Heart right ventricle (tissue), 16 donors: ENCODE results near the gene FOXN3. TPM values are rescaled to one million over a fixed set of nuclear protein-coding genes. Genes with fewer than 3 reads are reported as not detected.

Source experiments
- ATAC-seq, 8 donors: fragments of 200-7000 bp; cut with Tn5 transposase; one replicate each; pipeline ENCODE4 v1.9.1; 2020; ENCODE audit warnings: mild to moderate bottlenecking in 8 of 8, moderate library complexity in 8 of 8, moderate number of reproducible peaks in 1 of 8
- DNase-seq, 2 donors: peaks; one replicate each; pipeline ENCODE4 v3.0.0-alpha.2; 2020
- H3K27ac ChIP-seq, 10 donors: fragments of 200-600 bp; sonication (generic) in 2 of 10; one replicate each; pipeline versions ENCODE4 v1.5.0 to v1.8.0; 2020 to 2022; ENCODE audit warnings: mild to moderate bottlenecking in 3 of 10
- H3K27me3 ChIP-seq, 7 donors: fragments of 200-600 bp; one replicate each; pipeline ENCODE4 v1.8.0; 2021 to 2022; ENCODE audit warnings: mild to moderate bottlenecking in 2 of 7
- H3K36me3 ChIP-seq, 9 donors: fragments of 200-600 bp; sonication (generic) in 1 of 9; one replicate each; pipeline versions ENCODE4 v1.5.0 to v1.8.0; 2020 to 2022; ENCODE audit warnings: mild to moderate bottlenecking in 2 of 9
- H3K4me1 ChIP-seq, 9 donors: fragments of 200-600 bp; sonication (generic) in 1 of 9; one replicate each; pipeline versions ENCODE4 v1.5.0 to v1.8.0; 2020 to 2022; ENCODE audit warnings: mild to moderate bottlenecking in 4 of 9
- H3K4me3 ChIP-seq, 10 donors: fragments of 200-600 bp; sonication (generic) in 2 of 10; one replicate each; pipeline versions ENCODE4 v1.5.0 to v1.8.0; 2020 to 2022; ENCODE audit warnings: mild to moderate bottlenecking in 7 of 10, moderate library complexity in 2 of 10
- H3K9me3 ChIP-seq, 11 donors: fragments of 200-600 bp in 10 of 11; sonication (generic) in 2 of 11; one replicate each; pipeline versions ENCODE4 v1.5.0 to v1.8.0; 2013 to 2022; ENCODE audit warnings: mild to moderate bottlenecking in 2 of 11, control low read depth in 1 of 11, moderate library complexity in 1 of 11
- CTCF ChIP-seq, 9 donors: fragments of 200-600 bp; sonication (generic) in 2 of 9; IDR thresholded peaks; one replicate each; pipeline versions ENCODE4 v1.5.0 to v1.8.0; 2021 to 2022; ENCODE audit warnings: antibody characterized with exemption in 9 of 9, mild to moderate bottlenecking in 5 of 9, moderate library complexity in 1 of 9
- WGBS, 2 donors: extraction: QIAGEN DNeasy Blood & Tissue Kit; methylation state at CpG; one replicate each; pipeline ENCODE4 v1.1.7; 2013; ENCODE audit warnings: inconsistent platforms in 1 of 2; 5-methylcytosine and 5-hydroxymethylcytosine counted together
- intact Hi-C, 10 donors: fragments of 100-400 bp; cut with DNase I; formaldehyde crosslinking; loops; one replicate each; pipeline versions ENCODE4 v1.11.1 to v1.14.2; 2022
- polyA plus RNA-seq, 2 donors: library from polyadenylated mRNA; stranded (reverse); fragments of 200-250 nt; gene quantifications; one replicate each; pipeline ENCODE4 v1.2.3, GENCODE V29; 2013
- total RNA-seq, 10 donors: library from RNA; stranded (reverse); fragmentation: NEBNext Ultra II Directional in 3 of 10; extraction: Animal tissue kit (Norgen Biotek cat#: 25700) in 3 of 10; gene quantifications; one replicate each; pipeline versions ENCODE4 v1.2.1 to v1.2.4, GENCODE V29; 2021 to 2023
- donor health status: Arrhythmogenic right ventricular cardiomyopathy.
- donor health status: ischemic (EF 13 %, LVEDD 7.1; RV severe dilation, severe dysfunction).
- donor health status: healthy with polysubstance abuse.
- donor health status: DM: no; HTN: yes; CAD: no.
- donor health status: DM: no; HTN: no; CAD: no.
- donor health status: ischemic (EF 25% LVEDD 6.9; RV normal size, moderate dysfunction).
- donor health status: ischemic (EF 25% LVEDD 5.7; RV mildly dilated, moderate dysfunction).
- donor health status: healthy.
- donor health status: DM: yes; HTN: yes; CAD: no.
- donor health status: Ischemic cardiomyopathy.
- donor health status: ischemic (EF 35%, LVEDD 5.7; RV mildly dilated, moderate dysfunction).
- donor health status: nonischemic (EF 11% LVEDD 7.7; RV severe dilation, severe dysfunction).
- donor health status: DM: yes; HTN: yes; CAD: no.
- donor health status: PGD.
- donor health status: ischemic (EF 29% LVEDD 5.4; RV normal size, mild dysfunction).
- donor health status: nonischemic (EF 23%, LVEDD 6.1; RV moderate dilation, normal function).

The FOXN3 gene
- total and polyA plus RNA-seq, 12 donors, result 13.0 to 150 (median 107) TPM

DNA sequence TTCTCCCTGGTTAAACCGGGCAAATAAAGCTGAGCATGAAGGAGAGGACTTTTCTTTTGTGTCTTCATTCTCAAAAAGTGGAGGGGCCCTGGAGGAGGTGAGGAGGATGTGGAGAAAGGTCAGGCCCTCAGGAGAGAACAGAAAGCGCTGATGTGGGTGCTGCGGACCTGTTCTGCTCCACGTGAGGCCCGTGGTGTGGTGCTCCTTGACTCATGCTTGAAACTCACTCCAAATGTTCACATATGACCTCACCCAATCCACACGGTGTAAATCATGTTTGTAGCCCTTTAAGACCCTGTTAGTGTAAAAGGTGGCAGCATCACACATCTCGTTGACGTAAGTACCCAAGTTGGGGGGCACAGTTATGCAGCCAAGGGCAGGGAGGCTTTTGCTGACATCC, 126.2 kb downstream of the FOXN3 start:
- no peak for DNase-seq
- 87 to 88% methylated on average over 8 of the region's 8 CpGs for WGBS, 2 donors
- Histone ChIP-seq H3K4me1 (peaks cover 7 to 31% (median 21%) of the 10 kb centered on the region in 9 donors), H3K36me3 (peaks cover 0 to 10% (median 0%) of the 10 kb centered on the region in 9 donors), H3K27me3 (no peaks in the 10 kb centered on the region), H3K4me3 (no peak overlapping the region), H3K9me3 (no peaks in the 10 kb centered on the region), H3K27ac (no peak overlapping the region)
- intact Hi-C loops, result loop anchor here in 1 of 10 donors (5.0 kb wide), 1 partner anchor 39 kb away; no protein-coding TSS in a partner anchor
- TF ChIP-seq CTCF (IDR thresholded peaks at IDR 0.05), result no peak
- ATAC-seq, result no peak

GRCh38 chr14:89289477-89289876, 127.6 kb downstream of the FOXN3 start:
- H3K36me3 ChIP-seq, result peaks cover 0 to 8% (median 0%) of the 10 kb centered on the region in 9 donors
- WGBS, 2 donors, result 70% methylated on average over 5 of the region's 5 CpGs
- no peak for ATAC-seq
- peaks cover 7 to 35% (median 18%) of the 10 kb centered on the region in 9 donors for H3K4me1 ChIP-seq
- TF ChIP-seq CTCF (IDR thresholded peaks at IDR 0.05), result no peak
- H3K27ac ChIP-seq, result no peak overlapping the region
- no peak overlapping the region for H3K4me3 ChIP-seq
- no peaks in the 10 kb centered on the region for H3K9me3 ChIP-seq
- H3K27me3 ChIP-seq, result no peaks in the 10 kb centered on the region
- intact Hi-C loops, result no loop called here
- no peak for DNase-seq

- no peak for TF ChIP-seq CTCF (IDR thresholded peaks at IDR 0.05)
- no peaks in the 10 kb centered on the region for H3K9me3 ChIP-seq
- ATAC-seq (no peak), DNase-seq (no peak)
- peaks cover 0 to 8% (median 0%) of the 10 kb centered on the region in 9 donors for H3K36me3 ChIP-seq
- no peak overlapping the region for H3K27ac ChIP-seq
- no peak overlapping the region for H3K4me3 ChIP-seq
- intact Hi-C loops, result no loop called here
- WGBS, 2 donors, result 97 to 99% methylated on average over 3 of the region's 3 CpGs
- H3K27me3 ChIP-seq, result no peaks in the 10 kb centered on the region
- H3K4me1 ChIP-seq, result peaks cover 0 to 23% (median 8%) of the 10 kb centered on the region in 9 donors
Observed at GRCh38 chr14:89288114-89288513, 128.9 kb downstream of the FOXN3 start.

- Histone ChIP-seq H3K4me3 (no peak overlapping the region), H3K27me3 (no peaks in the 10 kb centered on the region), H3K4me1 (peaks cover 0 to 11% (median 0%) of the 10 kb centered on the region in 9 donors), H3K27ac (no peak overlapping the region), H3K36me3 (peaks cover 0 to 19% (median 5%) of the 10 kb centered on the region in 9 donors), H3K9me3 (no peaks in the 10 kb centered on the region)
- no peak for TF ChIP-seq CTCF (IDR thresholded peaks at IDR 0.05)
- intact Hi-C loops, result no loop called here
- 85 to 92% methylated on average over 13 of the region's 13 CpGs for WGBS, 2 donors
- peak in 3 of 8 donors; percentile 11 to 34 (median 29) for ATAC-seq
- DNase-seq, result no peak
Observed at GRCh38 chr14:89284333-89285058, 132.5 kb downstream of the FOXN3 start.
